Common myeloid progenitor, CD34-positive (primary cell): ENCODE data around the gene PRSS56.

ENCODE experiments used
- CTCF ChIA-PET: fragments of 350-600 bp; sonication (Branson Sonifier 250); formaldehyde crosslinking; loops from one replicate; lab custom pipeline; 2021; ENCODE audit warnings: antibody characterized with exemption; lab: Charles Lee
- POLR2A ChIA-PET: fragments of 350-600 bp; sonication (Branson Sonifier 250); formaldehyde crosslinking; loops from one replicate; lab custom pipeline; 2021; ENCODE audit warnings: antibody characterized with exemption; lab: Charles Lee
- DNase-seq, 3 donors: peaks; one replicate each; pipeline versions ENCODE4 v3.0.0 to v3.0.0-alpha.2; 2013
- H3K27ac ChIP-seq, 2 experiments: 1 replicate in 1 of 2; 2 replicates in 1 of 2; pipeline ENCODE4 v1.7.0; 2013; ENCODE audit warnings: inconsistent platforms in 2 of 2, low read length in 2 of 2, mild to moderate bottlenecking in 2 of 2, low read depth in 1 of 2, moderate library complexity in 1 of 2; ENCODE audit not compliant: severe bottlenecking in 2 of 2, insufficient read depth in 1 of 2, poor library complexity in 1 of 2
- H3K27me3 ChIP-seq, 5 experiments: replicated peaks in 2 of 5; 1 replicate in 3 of 5; 2 replicates in 2 of 5; pipeline versions ENCODE4 v1.6.1 to v1.7.0; 2013; ENCODE audit warnings: low read length in 4 of 5, mild to moderate bottlenecking in 2 of 5, moderate library complexity in 2 of 5, inconsistent platforms in 1 of 5; ENCODE audit not compliant: insufficient read depth in 5 of 5, control insufficient read depth in 4 of 5
- H3K36me3 ChIP-seq, 4 experiments: 1 replicate in 2 of 4; 2 replicates in 2 of 4; pipeline versions ENCODE4 v1.6.1 to v1.7.0; 2013; ENCODE audit warnings: low read length in 3 of 4, control low read depth in 1 of 4, mild to moderate bottlenecking in 1 of 4; ENCODE audit not compliant: control insufficient read depth in 4 of 4, insufficient read depth in 4 of 4
- H3K4me1 ChIP-seq, 4 experiments: 1 replicate in 3 of 4; 2 replicates in 1 of 4; pipeline versions ENCODE4 v1.6.1 to v1.7.1; 2013; ENCODE audit warnings: low read length in 3 of 4, mild to moderate bottlenecking in 3 of 4, control low read depth in 1 of 4, inconsistent platforms in 1 of 4, moderate library complexity in 1 of 4; ENCODE audit not compliant: control insufficient read depth in 4 of 4, insufficient read depth in 4 of 4; ENCODE audit errors: control extremely low read depth in 1 of 4
- H3K4me3 ChIP-seq, 7 experiments: 1 replicate in 4 of 7; 2 replicates in 3 of 7; pipeline versions ENCODE4 v1.5.1 to v1.7.0; 2013; ENCODE audit warnings: mild to moderate bottlenecking in 7 of 7, low read length in 6 of 7, moderate library complexity in 6 of 7, inconsistent platforms in 2 of 7, low read depth in 2 of 7, control low read depth in 1 of 7; ENCODE audit not compliant: insufficient read depth in 4 of 7, control insufficient read depth in 1 of 7; ENCODE audit errors: extremely low read depth in 1 of 7
- H3K9me3 ChIP-seq, 5 experiments: 1 replicate in 4 of 5; 2 replicates in 1 of 5; pipeline versions ENCODE4 v1.6.1 to v1.7.1; 2013; ENCODE audit warnings: low read length in 4 of 5, mild to moderate bottlenecking in 2 of 5, inconsistent platforms in 1 of 5, low read depth in 1 of 5, moderate library complexity in 1 of 5; ENCODE audit not compliant: control insufficient read depth in 4 of 5, insufficient read depth in 2 of 5; ENCODE audit errors: control extremely low read depth in 1 of 5
- WGBS: methylation state at CpG from one replicate; pipeline ENCODE4 v1.1.5; 2013; ENCODE audit not compliant: insufficient coverage; 5-methylcytosine and 5-hydroxymethylcytosine counted together

Gene PRSS56

DNA sequence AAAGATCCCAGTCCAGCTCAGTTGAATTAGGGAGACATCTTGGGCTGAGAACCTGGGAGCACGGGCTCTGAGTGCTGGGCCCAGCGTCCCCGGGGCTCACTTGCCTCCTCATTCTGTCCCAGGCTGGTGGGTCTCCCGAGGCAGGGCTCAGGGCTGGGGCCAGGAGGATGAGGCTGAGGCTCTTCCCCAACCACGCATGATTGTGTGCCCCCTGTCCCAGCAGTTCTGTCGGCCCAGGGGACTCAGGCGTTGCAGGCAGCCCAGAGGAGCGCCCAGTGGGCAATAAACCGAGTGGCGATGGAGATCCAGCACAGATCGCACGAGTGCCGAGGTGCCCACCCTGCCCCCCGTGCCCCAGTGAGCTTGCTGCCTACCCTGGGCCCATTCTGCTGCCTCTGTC, 910 bp downstream of the PRSS56 start:
- Histone ChIP-seq H3K9me3 (no peaks in the 10 kb centered on the region), H3K4me3 (no peak overlapping the region), H3K27me3 (peaks cover 0 to 64% (median 19%) of the 10 kb centered on the region in 5 experiments), H3K36me3 (no peaks in the 10 kb centered on the region), H3K27ac (no peak overlapping the region), H3K4me1 (peaks cover 0 to 30% (median 18%) of the 10 kb centered on the region in 4 experiments)
- DNase-seq = no peak
- CTCF ChIA-PET = interaction anchor here (1.2 to 6.4 kb wide), 4 partner anchors 44 to 80 kb away, joined by 3 to 29 read pairs (median 8); no protein-coding TSS in a partner anchor
- WGBS = 95% methylated on average over 14 of the region's 14 CpGs
- POLR2A ChIA-PET = no interaction called here

- peak in 2 of 3 donors; percentile 54 to 56 for DNase-seq
- CTCF ChIA-PET = interaction anchor here (1.0 to 6.4 kb wide), 5 partner anchors 10 to 75 kb away, joined by 3 to 29 read pairs (median 5); partner anchors contain the start of genes EIF4E2 and TIGD1
- Histone ChIP-seq H3K27ac (no peak overlapping the region), H3K9me3 (no peaks in the 10 kb centered on the region), H3K4me1 (peaks cover 0 to 30% (median 18%) of the 10 kb centered on the region in 4 experiments), H3K36me3 (no peaks in the 10 kb centered on the region), H3K4me3 (peak overlapping the region in 5 of 7 experiments; percentile 10 to 54 (median 22)), H3K27me3 (peaks cover 0 to 71% (median 16%) of the 10 kb centered on the region in 5 experiments)
- WGBS = 6% methylated on average over 53 of the region's 66 CpGs
- POLR2A ChIA-PET = interaction anchor here (0.6 kb wide), 1 partner anchor 92 kb away, joined by 3 read pairs; no protein-coding TSS in a partner anchor
Observed at GRCh38 chr2:232521959-232522622, 1.9 kb downstream of the PRSS56 start.

DNA sequence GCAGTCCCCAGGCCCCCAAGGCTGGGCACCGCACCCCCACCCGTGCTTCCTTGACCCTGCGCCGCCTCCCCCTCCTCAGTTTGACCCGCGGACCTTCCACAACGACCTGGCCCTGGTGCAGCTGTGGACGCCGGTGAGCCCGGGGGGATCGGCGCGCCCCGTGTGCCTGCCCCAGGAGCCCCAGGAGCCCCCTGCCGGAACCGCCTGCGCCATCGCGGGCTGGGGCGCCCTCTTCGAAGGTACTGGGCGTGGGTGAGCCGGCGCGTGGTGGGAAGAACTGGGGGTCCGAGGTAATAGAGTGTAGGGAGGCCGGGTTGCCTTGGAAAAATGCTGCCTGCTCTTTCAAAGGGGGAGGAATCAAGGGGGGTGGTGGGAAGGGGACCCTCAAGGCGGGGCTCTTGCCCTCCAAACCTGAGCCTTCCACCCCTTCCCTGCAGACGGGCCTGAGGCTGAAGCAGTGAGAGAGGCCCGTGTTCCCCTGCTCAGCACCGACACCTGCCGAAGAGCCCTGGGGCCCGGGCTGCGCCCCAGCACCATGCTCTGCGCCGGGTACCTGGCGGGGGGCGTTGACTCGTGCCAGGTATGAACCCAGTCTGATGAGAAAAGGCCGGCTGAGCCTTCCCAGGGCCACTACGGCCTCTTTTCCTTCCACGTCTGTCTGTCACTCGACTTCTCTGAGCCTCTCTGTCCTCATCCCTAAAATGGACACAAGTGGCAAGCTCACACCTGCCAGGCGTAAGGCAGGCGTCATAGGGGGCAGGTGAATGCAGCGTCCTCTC, 2.6 kb downstream of the PRSS56 start:
- Histone ChIP-seq H3K27me3 (peaks cover 0 to 71% (median 16%) of the 10 kb centered on the region in 5 experiments), H3K9me3 (no peaks in the 10 kb centered on the region), H3K4me1 (peaks cover 0 to 30% (median 18%) of the 10 kb centered on the region in 4 experiments), H3K4me3 (peak overlapping the region in 4 of 7 experiments; percentile 8 to 54 (median 32)), H3K36me3 (no peaks in the 10 kb centered on the region), H3K27ac (no peak overlapping the region)
- ChIA-PET CTCF (interaction anchor here (0.6 to 6.4 kb wide), 15 partner anchors 8 to 792 kb away, joined by 3 to 29 read pairs (median 4); partner anchors contain the start of genes EIF4E2 and TIGD1), POLR2A (interaction anchor here (0.6 to 0.9 kb wide), 2 partner anchors 28 to 93 kb away, joined by 3 read pairs; partner anchors contain the start of genes EIF4E2 and TIGD1)
- 16% methylated on average over 33 of the region's 46 CpGs for WGBS
- DNase-seq = no peak

DNA sequence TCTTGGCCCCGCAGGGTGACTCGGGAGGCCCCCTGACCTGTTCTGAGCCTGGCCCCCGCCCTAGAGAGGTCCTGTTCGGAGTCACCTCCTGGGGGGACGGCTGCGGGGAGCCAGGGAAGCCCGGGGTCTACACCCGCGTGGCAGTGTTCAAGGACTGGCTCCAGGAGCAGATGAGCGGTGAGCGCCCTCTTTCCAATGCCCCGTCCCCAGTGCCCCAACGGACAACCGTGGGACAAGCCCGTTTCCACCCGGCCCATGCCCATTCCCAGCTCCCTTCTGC, 3.2 kb downstream of the PRSS56 start:
- no peaks in the 10 kb centered on the region for H3K36me3 ChIP-seq
- H3K27ac ChIP-seq = no peak overlapping the region
- no peaks in the 10 kb centered on the region for H3K9me3 ChIP-seq
- ChIA-PET CTCF (interaction anchor here (0.6 to 6.4 kb wide), 15 partner anchors 8 to 792 kb away, joined by 3 to 29 read pairs (median 3); no protein-coding TSS in a partner anchor), POLR2A (interaction anchor here (0.9 kb wide), 1 partner anchor 27 kb away, joined by 3 read pairs; the partner anchor contains the start of genes EIF4E2 and TIGD1)
- H3K4me3 ChIP-seq = peak overlapping the region in 3 of 7 experiments; percentile 23 to 66 (median 52)
- no peak for DNase-seq
- 16% methylated on average over 16 of the region's 16 CpGs for WGBS
- peaks cover 0 to 30% (median 18%) of the 10 kb centered on the region in 4 experiments for H3K4me1 ChIP-seq
- peaks cover 0 to 74% (median 16%) of the 10 kb centered on the region in 5 experiments for H3K27me3 ChIP-seq

DNA sequence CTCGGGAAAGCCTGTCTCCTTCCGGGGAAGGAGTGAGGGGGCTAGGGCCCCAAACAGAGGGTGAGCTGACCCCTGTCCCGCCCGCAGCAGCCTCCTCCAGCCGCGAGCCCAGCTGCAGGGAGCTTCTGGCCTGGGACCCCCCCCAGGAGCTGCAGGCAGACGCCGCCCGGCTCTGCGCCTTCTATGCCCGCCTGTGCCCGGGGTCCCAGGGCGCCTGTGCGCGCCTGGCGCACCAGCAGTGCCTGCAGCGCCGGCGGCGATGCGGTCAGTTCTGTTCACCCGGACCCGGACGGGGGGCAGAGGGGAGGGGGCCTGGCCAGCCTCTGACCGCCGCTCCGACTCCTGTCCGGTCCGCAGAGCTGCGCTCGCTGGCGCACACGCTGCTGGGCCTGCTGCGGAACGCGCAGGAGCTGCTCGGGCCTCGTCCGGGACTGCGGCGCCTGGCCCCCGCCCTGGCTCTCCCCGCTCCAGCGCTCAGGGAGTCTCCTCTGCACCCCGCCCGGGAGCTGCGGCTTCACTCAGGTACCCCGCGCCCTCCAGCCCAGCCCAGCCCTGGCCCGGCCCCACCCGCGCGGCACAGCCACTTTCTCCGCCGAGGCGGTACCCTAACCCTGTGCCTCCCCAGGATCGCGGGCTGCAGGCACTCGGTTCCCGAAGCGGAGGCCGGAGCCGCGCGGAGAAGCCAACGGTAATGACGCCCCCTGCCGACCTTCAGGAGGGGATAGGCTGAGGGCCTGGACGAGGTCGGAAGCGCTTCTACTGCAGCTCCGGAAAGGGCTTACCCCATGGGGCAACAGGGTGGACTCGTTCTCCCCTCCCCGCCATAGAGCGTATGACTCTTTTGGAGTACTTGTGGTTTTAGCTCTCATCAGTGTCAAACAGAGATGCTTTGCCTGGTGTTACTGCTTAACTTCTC, 3.8 kb downstream of the PRSS56 start:
- peak overlapping the region in 6 of 7 experiments; percentile 23 to 66 (median 47) for H3K4me3 ChIP-seq
- H3K27ac ChIP-seq = no peak overlapping the region
- 1% methylated on average over 67 of the region's 75 CpGs for WGBS
- POLR2A ChIA-PET = interaction anchor here (0.6 to 0.9 kb wide), 2 partner anchors 27 to 119 kb away, joined by 3 read pairs; partner anchors contain the start of genes EIF4E2 and TIGD1
- H3K27me3 ChIP-seq = peaks cover 0 to 68% (median 12%) of the 10 kb centered on the region in 5 experiments
- no peaks in the 10 kb centered on the region for H3K9me3 ChIP-seq
- peaks cover 0 to 33% (median 21%) of the 10 kb centered on the region in 4 experiments for H3K4me1 ChIP-seq
- no peaks in the 10 kb centered on the region for H3K36me3 ChIP-seq
- CTCF ChIA-PET = interaction anchor here (0.6 to 6.4 kb wide), 17 partner anchors 8 to 791 kb away, joined by 3 to 29 read pairs (median 3); no protein-coding TSS in a partner anchor
- peak; percentile 60 to 78 (median 73) for DNase-seq

GRCh38 chr2:232524771-232525170, 4.6 kb downstream of the PRSS56 start:
- no peak for DNase-seq
- Histone ChIP-seq H3K4me1 (peaks cover 0 to 36% (median 22%) of the 10 kb centered on the region in 4 experiments), H3K36me3 (no peaks in the 10 kb centered on the region), H3K9me3 (no peaks in the 10 kb centered on the region), H3K4me3 (no peak overlapping the region), H3K27ac (no peak overlapping the region), H3K27me3 (peaks cover 0 to 64% (median 12%) of the 10 kb centered on the region in 5 experiments)
- POLR2A ChIA-PET = no interaction called here
- CTCF ChIA-PET = interaction anchor here (1.2 to 6.4 kb wide), 7 partner anchors 10 to 596 kb away, joined by 3 to 29 read pairs (median 6); no protein-coding TSS in a partner anchor
- 30% methylated on average over 2 of the region's 6 CpGs for WGBS
